Middle frontal gyrus (tissue), 1 donor: Measurements from ENCODE around the gene LDHAL6A.
"Not testable (repeated sequence)": the region's sequence is repeated elsewhere in the genome, so short reads cannot be mapped to it uniquely, and the experiment has no call there.

ENCODE experiments used
- DNase-seq: peaks from one replicate; pipeline ENCODE4 v3.0.0-alpha.2; 2015; ENCODE audit warnings: low spot score; ENCODE audit errors: extremely low spot score

LDHAL6A gene

DNA sequence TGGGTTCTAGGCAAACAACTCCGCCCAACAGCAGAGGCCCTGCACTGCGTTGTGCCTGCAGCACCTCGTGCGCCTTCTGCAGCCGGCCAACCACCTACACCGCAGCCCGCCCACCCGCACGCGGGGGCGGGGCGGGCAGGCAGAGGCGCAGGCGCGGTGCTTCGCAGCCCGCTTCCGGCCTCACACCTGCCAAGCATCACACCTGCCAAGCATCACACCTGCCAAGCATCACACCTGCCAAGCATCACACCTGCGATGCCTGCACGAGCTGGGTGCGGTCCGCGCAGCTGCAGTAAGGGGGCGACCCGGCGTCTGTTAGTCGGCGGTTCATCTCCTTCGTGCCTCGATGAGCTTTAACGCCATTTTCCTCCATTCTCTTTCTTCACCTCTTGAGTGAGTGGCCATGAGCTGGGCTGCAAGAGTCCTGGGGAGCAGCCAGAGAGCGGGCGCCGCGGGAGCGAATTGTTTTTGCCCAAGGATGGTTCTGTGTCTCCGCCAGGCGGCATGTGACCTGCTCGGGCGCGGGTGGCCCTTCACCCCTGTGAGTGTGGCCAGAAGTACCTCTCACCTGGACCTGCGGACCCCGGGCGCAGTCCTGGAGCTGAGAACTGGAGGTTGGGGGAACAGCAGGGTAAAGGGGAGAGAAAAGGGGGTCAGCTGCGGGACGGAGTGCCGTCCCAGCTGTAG is at the start of gene LDHAL6A:
Gene LDHAL6A, plus strand, starts transcription at position 171 of the 687 bp plus-strand sequence. CDS start 825 bp downstream, outside the sequence.
- DNase-seq = no peak

GRCh38 chr11:18407400-18407799 is 48.3 kb upstream of the LDHAL6A start:
- not testable (repeated sequence) for DNase-seq

- no peak for DNase-seq
Measured at GRCh38 chr11:18408558-18409291, 46.9 kb upstream of the LDHAL6A start.

DNA sequence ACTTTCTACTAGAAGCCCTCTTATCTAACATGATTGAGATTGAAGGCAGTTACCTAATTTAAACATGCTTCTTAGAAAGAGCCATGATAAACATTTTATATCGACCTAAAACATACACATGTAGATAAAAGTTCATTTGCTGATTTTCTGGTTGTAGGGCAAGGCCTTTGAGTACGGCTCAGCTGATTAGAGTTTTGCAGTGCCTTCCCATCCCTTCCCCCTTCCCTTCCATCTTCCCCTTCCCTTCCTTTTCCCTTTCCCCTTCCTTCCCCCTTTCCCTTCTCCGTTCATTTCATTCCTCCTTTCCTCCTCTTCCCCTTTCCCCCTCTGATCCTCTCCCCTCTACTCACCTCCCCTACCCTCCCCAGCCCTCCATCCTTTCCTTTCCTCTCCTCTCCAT is 39.2 kb upstream of the LDHAL6A start:
- no peak for DNase-seq

GRCh38 chr11:18419040-18419439 is 36.6 kb upstream of the LDHAL6A start:
- no peak for DNase-seq

DNA sequence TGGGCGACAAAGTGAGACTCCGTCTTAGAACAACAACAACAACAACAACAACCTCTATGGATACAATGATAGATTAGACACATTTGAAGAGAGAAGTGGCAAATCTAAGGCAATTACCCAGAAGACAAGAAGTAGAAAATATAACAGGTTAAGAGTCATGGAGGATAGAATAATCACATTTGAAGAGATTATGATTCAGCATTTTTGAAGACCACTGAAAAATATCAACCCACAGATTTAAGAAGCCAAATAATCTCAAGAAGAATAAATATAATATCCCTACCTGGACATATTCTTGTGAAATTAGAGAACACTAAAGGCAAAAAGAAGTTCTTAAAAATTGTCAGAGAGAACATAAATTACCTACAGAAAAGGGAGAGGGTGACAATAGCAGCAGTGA is 35.6 kb upstream of the LDHAL6A start:
- DNase-seq = no peak

DNA sequence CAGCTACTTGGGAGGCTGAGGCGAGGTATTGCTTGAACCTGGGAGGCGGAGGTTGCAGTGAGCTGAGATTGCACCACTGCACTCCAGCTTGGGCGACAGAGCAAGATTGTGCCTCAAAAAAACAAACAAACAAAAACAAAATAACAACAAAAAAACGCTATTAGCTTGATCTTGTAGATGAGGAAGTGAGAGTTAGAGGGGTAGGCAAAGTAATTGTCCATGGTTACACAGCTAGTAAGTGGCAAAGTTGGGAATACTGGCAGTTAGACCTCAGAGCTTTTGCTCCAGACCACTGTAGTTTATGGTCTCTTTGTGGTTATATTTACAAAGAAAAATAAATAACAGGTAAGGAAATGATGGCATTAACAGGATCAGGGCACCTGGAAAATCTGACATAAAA is 28.4 kb upstream of the LDHAL6A start:
- no peak for DNase-seq

GRCh38 chr11:18429332-18429731 is 26.3 kb upstream of the LDHAL6A start:
- DNase-seq = no peak

GRCh38 chr11:18438691-18439090 is 17.0 kb upstream of the LDHAL6A start:
- DNase-seq = no peak

DNA sequence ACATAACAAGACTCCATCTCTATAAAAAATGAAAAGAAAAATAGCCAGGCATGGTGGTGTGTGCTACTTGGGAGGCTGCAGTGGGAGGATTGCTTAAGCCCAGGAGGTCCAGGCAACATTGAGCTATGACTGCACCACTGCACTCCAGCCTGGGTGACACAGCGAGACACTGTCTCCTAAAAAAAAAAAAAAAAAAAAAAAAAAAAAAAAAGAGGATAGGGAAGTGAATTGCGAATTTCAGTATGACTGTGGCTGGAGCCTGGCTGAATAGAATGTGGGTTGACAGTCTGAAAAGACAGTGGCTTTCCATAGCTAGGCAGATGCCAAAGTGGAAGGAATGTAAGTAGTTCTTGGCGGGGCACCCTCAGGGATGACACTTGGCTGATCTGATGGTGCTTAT is 6.4 kb upstream of the LDHAL6A start:
- DNase-seq = no peak

GRCh38 chr11:18452927-18453326 is 2.7 kb upstream of the LDHAL6A start:
- no peak for DNase-seq

DNA sequence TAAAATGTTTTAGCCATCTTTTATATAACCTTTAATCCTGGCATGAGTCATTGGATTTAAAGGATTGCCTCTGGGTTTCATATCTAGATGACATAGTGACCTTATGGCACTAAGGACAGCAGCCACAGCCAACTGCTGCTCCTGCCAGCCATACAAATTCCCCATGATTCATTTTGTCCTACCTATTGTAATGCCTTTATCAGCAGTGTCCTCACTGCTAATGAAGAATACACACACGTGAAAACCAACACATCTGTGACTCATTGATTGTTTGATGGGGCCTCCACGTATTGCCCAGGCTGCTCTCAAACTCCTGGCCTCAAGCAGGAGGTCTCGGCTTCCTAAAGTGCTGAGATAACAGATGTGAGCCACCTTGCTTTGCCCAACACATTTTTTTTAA is 1.8 kb downstream of the LDHAL6A start:
- DNase-seq = no peak

GRCh38 chr11:18459634-18460033 is 4.0 kb downstream of the LDHAL6A start:
- DNase-seq = no peak

DNA sequence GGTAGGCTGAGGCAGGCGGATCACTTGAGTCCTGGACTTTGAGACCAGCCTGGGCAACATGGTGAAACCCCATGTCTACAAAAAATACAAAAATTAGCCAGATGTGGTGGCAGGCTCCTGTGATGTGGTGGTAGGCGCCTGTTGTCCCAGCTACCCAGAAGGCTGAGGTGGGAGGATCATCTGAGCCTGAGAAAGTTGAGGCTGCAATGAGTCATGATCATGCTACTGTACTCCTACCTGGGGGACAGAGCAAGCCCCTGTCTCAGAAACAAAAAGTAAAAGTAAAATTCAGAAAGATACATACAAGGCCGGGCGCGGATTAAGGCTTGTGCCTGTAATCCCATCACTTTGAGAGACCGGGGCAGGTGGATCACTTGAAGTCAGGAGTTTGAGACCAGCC is 6.3 kb downstream of the LDHAL6A start:
- DNase-seq = no peak

DNA sequence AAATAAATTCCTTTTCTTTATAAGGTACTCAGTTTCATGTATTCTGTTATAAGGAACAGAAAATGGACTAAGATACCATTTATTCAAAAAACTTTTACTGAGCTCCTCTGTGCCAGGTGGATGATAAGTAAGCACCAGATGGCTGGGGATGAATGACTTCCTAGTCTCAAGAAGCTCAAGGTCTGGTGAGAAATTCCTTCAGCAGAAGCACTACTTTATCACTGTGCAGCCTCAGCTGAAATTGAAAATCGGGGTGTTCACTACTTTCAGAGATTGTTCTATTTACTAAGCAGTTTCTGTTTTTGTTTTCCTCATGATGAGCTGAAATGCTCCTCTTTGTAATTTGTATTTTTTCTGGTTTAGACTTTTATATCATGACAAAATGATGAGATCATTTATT is 7.8 kb downstream of the LDHAL6A start:
- no peak for DNase-seq

GRCh38 chr11:18466402-18466801 is 10.7 kb downstream of the LDHAL6A start:
- DNase-seq = no peak

DNA sequence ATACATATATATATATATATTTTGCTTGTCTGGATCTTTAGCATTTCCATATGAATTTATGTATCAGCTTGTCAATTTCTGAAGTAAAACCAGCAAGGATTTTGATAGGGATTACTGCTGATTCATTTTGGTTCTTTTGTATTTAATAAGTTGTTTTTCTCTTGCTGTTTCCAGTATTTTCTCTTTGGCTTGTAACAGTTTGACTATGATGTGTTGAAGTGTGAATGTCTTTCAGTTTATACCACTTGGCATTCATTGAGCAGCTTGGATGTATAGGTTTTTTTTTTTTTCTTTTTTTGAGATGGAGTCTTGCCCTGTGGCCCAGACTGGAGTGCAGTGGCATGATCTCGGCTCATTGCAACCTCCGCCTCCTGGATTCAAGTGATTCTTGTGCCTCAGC is 12.4 kb downstream of the LDHAL6A start:
- no peak for DNase-seq

GRCh38 chr11:18468961-18469360 is 13.3 kb downstream of the LDHAL6A start:
- DNase-seq = no peak

DNA sequence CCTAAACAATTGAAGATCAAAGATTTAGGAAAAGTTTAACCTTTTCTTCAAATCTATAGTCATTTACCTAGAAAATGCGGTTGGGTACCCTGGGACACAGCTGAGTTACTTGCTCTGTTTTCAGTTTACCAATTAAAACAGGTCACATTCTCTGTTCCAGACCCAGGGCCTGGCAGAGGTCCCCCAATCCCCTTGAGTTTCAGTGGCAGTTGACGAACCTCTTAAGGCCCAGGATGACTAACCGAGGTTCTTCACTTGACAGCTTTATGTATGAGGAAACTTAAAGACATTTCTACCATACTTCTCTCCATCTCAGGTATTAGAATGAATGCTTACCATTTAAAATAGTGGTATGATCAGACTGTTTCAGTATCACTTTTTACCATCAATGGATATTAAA is 16.3 kb downstream of the LDHAL6A start:
- no peak for DNase-seq

DNA sequence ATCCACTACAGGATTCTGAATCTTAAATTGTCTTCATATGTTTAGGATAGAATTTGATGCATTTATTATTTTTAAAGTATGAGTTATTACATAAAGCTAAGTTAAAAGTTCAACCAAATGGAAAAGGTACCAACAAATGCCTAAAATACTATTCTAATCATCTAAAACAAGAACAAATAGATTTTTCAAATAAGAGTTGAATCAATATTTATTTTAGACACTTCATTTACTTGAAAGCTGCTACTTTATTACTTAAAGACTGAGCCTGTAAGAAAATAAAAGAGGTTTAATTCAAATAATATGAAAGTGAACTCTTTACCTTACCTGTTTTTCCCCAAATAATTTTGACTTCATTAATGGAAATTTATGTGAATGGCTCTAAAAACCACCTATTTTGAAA is 16.9 kb downstream of the LDHAL6A start:
- DNase-seq = no peak

GRCh38 chr11:18479063-18479462 is 23.4 kb downstream of the LDHAL6A start:
- DNase-seq = no peak

DNA sequence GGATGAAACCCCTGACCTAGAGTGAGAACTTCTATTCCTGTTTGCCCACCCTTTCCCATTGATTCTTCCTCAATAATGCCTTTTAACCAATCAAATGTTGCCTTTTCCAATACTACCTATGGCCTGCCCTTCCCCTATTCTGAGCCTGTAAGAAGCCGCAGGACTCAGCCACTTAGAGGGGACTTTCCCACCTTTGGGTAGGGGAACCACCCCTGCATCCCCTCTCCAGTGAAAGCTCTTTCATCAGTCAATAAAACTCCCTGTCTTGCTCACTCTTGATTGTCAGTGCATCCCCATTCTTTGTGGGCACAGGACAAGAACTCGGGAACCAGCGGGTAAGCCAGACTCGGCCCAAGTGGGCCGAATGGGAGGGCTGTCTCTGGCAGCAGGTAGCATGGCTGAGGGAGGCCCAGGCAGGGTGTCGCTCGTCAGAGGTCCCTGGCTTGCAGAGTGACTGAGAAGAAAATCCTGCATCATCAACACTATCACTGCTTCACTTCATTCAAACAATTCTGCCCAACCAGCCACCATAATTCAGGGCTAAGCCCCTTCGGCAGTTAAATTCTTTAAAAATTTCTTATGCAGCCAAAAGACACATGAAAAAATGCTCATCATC is 30.4 kb downstream of the LDHAL6A start:
- no peak for DNase-seq

DNA sequence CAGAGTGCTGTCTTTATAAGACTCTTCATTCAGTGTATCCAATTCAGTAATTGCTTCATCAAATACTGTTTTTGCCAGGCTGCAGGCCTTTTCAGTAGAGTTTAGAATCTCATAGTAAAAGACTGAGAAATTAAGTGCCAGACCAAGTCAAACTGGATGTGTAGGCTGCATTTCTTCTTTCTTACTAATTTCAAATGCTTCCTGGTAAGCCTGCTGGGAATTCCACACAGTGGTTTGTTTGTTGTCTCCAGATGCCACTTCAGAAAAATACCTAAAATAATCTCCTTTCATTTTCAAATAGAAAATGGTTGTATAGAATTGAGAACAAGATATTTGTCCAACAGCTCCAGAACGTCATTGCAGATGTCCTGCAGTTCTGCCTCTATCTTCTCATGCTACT is 34.7 kb downstream of the LDHAL6A start:
- DNase-seq = no peak
